HFFc6 (cell line): Measurements from ENCODE around the gene S100A3. TPM values are rescaled to one million over a fixed set of nuclear protein-coding genes. Genes with fewer than 3 reads are reported as not detected.

Experiments
- DNase-seq: peaks from one replicate; pipeline ENCODE4 v3.0.0-alpha.2; 2018
- H3K27ac Mint-ChIP-seq: 2 replicates; pipeline ENCODE4 v1.8.0; 2020; ENCODE audit warnings: mild to moderate bottlenecking, mixed read lengths
- H3K27me3 Mint-ChIP-seq: 2 replicates; pipeline ENCODE4 v1.8.0; 2021; ENCODE audit warnings: mild to moderate bottlenecking, moderate library complexity, mixed read lengths; ENCODE audit not compliant: insufficient read depth
- H3K36me3 Mint-ChIP-seq: 2 replicates; pipeline ENCODE4 v1.8.0; 2021; ENCODE audit warnings: low read depth, mixed read lengths
- H3K4me1 Mint-ChIP-seq: 2 replicates; pipeline ENCODE4 v1.8.0; 2020; ENCODE audit warnings: low read depth, mixed read lengths
- H3K4me3 Mint-ChIP-seq: 2 replicates; pipeline ENCODE4 v1.8.0; 2020; ENCODE audit warnings: mild to moderate bottlenecking, moderate library complexity, mixed read lengths
- H3K9me3 Mint-ChIP-seq: 2 replicates; pipeline ENCODE4 v1.8.0; 2020; ENCODE audit warnings: mild to moderate bottlenecking, mixed read lengths
- CTCF ChIP-seq: fragments of 200-600 bp; sonication (generic); IDR thresholded peaks from 2 replicates; pipeline ENCODE4 v1.5.0; 2021; ENCODE audit warnings: antibody characterized with exemption, mild to moderate bottlenecking
- total RNA-seq, 6 experiments: library from RNA; stranded (reverse); fragmentation: NEBNext Ultra II Directional; extraction: Animal tissue kit (Norgen Biotek cat#: 25700); gene quantifications; 2 replicates in 1 of 6; 3 replicates in 5 of 6; pipeline ENCODE4 v1.2.3, GENCODE V29; 2021

The S100A3 gene
- total RNA-seq, 6 experiments from 2014 or later: 3.4 to 5.6 (median 5.1) TPM

GRCh38 chr1:153571706-153572105, 22.6 kb upstream of the S100A3 start:
- no peaks in the 10 kb centered on the region; the same call in 1 of the 2 replicates for H3K27me3 Mint-ChIP-seq
- peaks cover 55% of the 10 kb centered on the region for H3K4me1 Mint-ChIP-seq
- H3K9me3 Mint-ChIP-seq: no peaks in the 10 kb centered on the region
- H3K36me3 Mint-ChIP-seq: no peaks in the 10 kb centered on the region
- H3K4me3 Mint-ChIP-seq: no peak overlapping the region
- H3K27ac Mint-ChIP-seq: peak overlapping the region; percentile 79
- no peak for TF ChIP-seq CTCF
- no peak for DNase-seq

- Mint-ChIP-seq H3K36me3 (no peaks in the 10 kb centered on the region), H3K4me3 (no peak overlapping the region), H3K9me3 (no peaks in the 10 kb centered on the region), H3K27me3 (no peaks in the 10 kb centered on the region; the same call in none of the 2 replicates), H3K4me1 (peaks cover 63% of the 10 kb centered on the region), H3K27ac (no peak overlapping the region; the same call in 1 of the 2 replicates)
- DNase-seq: no peak
- TF ChIP-seq CTCF: no peak
Measured at GRCh38 chr1:153570874-153571273, 21.8 kb upstream of the S100A3 start.

GRCh38 chr1:153569465-153569864, 20.4 kb upstream of the S100A3 start:
- H3K36me3 Mint-ChIP-seq: no peaks in the 10 kb centered on the region
- H3K27me3 Mint-ChIP-seq: peaks cover 1% of the 10 kb centered on the region
- no peak for DNase-seq
- no peak for TF ChIP-seq CTCF
- no peak overlapping the region for H3K27ac Mint-ChIP-seq
- no peak overlapping the region for H3K4me3 Mint-ChIP-seq
- H3K4me1 Mint-ChIP-seq: peaks cover 73% of the 10 kb centered on the region
- H3K9me3 Mint-ChIP-seq: no peaks in the 10 kb centered on the region

- no peaks in the 10 kb centered on the region for H3K9me3 Mint-ChIP-seq
- peaks cover 82% of the 10 kb centered on the region for H3K4me1 Mint-ChIP-seq
- peaks cover 1% of the 10 kb centered on the region for H3K27me3 Mint-ChIP-seq
- H3K27ac Mint-ChIP-seq: peak overlapping the region; percentile 100
- DNase-seq: peak; percentile 85
- H3K36me3 Mint-ChIP-seq: no peaks in the 10 kb centered on the region
- H3K4me3 Mint-ChIP-seq: peak overlapping the region; percentile 68
- peak; percentile 100 for TF ChIP-seq CTCF
Measured at GRCh38 chr1:153568367-153569099, 19.5 kb upstream of the S100A3 start.

GRCh38 chr1:153567621-153568366, 18.7 kb upstream of the S100A3 start:
- peaks cover 76% of the 10 kb centered on the region for H3K4me1 Mint-ChIP-seq
- H3K27ac Mint-ChIP-seq: peak overlapping the region; percentile 100
- H3K36me3 Mint-ChIP-seq: no peaks in the 10 kb centered on the region
- no peak for TF ChIP-seq CTCF
- no peaks in the 10 kb centered on the region for H3K9me3 Mint-ChIP-seq
- no peak for DNase-seq
- H3K27me3 Mint-ChIP-seq: peaks cover 1% of the 10 kb centered on the region
- peak overlapping the region; percentile 68 for H3K4me3 Mint-ChIP-seq
